ENCODE data around the gene CCDC85C.

Gene CCDC85C

GRCh38 chr14:99535908-99536778, 67.9 kb downstream of the CCDC85C start:
- DNase-seq: no peak

GRCh38 chr14:99535448-99535847, 68.6 kb downstream of the CCDC85C start:
- DNase-seq: no peak

- no peak for DNase-seq
These were observed 69.1 kb downstream of the CCDC85C start for GRCh38 chr14:99534863-99535262.

- DNase-seq: no peak
These were observed 69.7 kb downstream of the CCDC85C start for GRCh38 chr14:99534333-99534732.

GRCh38 chr14:99532310-99532709, 71.7 kb downstream of the CCDC85C start:
- DNase-seq: no peak

- no peak for DNase-seq
These were observed 72.5 kb downstream of the CCDC85C start for GRCh38 chr14:99531251-99532096.

- DNase-seq: no peak
These were observed 73.4 kb downstream of the CCDC85C start for GRCh38 chr14:99530407-99531155.

GRCh38 chr14:99529899-99530298, 74.1 kb downstream of the CCDC85C start:
- no peak for DNase-seq

- DNase-seq: no peak
These were observed 76.5 kb downstream of the CCDC85C start for GRCh38 chr14:99527427-99528076.

GRCh38 chr14:99527026-99527425, 77.0 kb downstream of the CCDC85C start:
- no peak for DNase-seq

GRCh38 chr14:99525699-99526080, 78.3 kb downstream of the CCDC85C start:
- no peak for DNase-seq

- DNase-seq: no peak
These were observed 79.0 kb downstream of the CCDC85C start for GRCh38 chr14:99524804-99525698.

GRCh38 chr14:99524091-99524661, 79.8 kb downstream of the CCDC85C start:
- DNase-seq: no peak

- DNase-seq: no peak
These were observed 80.3 kb downstream of the CCDC85C start for GRCh38 chr14:99523704-99524055.

- no peak for DNase-seq
These were observed 80.9 kb downstream of the CCDC85C start for GRCh38 chr14:99522934-99523703.

GRCh38 chr14:99522457-99522891, 81.5 kb downstream of the CCDC85C start:
- DNase-seq: no peak

GRCh38 chr14:99522025-99522401, 82.0 kb downstream of the CCDC85C start:
- no peak for DNase-seq

- DNase-seq: no peak
These were observed 82.6 kb downstream of the CCDC85C start for GRCh38 chr14:99521176-99522024.

GRCh38 chr14:99520571-99521081, 83.4 kb downstream of the CCDC85C start:
- DNase-seq: no peak

All from activated gamma-delta T cell treated with Interleukin-2 at 50 U/mL for 16 hours (primary cell).